Stimulated activated CD8-positive, alpha-beta memory T cell treated with anti-CD3 and anti-CD28 coated beads, Interleukin-7, amount 100 ng/mL, for 4 hours (primary cell): ENCODE data around the gene BBX.
"Not testable (repeated sequence)": the region's sequence is repeated elsewhere in the genome, so short reads cannot be mapped to it uniquely, and the experiment has no call there.

Source experiments
- DNase-seq, 2 donors: peaks; one replicate each; pipeline ENCODE4 v3.0.0-alpha.2; 2020; ENCODE audit warnings: low read depth in 2 of 2

BBX gene

GRCh38 chr3:107796791-107797190 is 274.0 kb downstream of the BBX start:
- no peak for DNase-seq

DNA sequence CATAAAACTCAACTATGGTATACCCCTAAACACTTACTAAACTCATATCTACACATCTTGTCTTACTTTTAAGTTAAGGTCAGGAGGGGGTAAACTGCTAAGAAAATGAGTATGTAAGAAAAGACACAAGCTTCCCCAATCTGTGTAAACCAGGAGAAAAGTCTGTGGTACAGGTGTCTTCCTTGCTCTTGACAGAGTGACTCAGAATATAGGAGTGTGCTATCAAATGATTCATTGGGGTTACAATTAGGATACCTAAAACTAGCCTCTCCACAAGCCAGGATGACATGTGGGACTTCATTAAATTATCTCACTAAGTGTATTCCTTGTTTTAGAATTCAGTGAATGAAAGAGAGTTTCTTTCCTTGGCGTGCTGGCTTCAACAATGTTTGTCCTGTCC is 274.8 kb downstream of the BBX start:
- no peak for DNase-seq

GRCh38 chr3:107798381-107798780 is 275.6 kb downstream of the BBX start:
- DNase-seq: no peak

GRCh38 chr3:107800710-107801109 is 277.9 kb downstream of the BBX start:
- DNase-seq: no peak

- DNase-seq: no peak
Measured at GRCh38 chr3:107803170-107803569, 280.4 kb downstream of the BBX start.

GRCh38 chr3:107806021-107806420 is 283.3 kb downstream of the BBX start:
- DNase-seq: no peak

DNA sequence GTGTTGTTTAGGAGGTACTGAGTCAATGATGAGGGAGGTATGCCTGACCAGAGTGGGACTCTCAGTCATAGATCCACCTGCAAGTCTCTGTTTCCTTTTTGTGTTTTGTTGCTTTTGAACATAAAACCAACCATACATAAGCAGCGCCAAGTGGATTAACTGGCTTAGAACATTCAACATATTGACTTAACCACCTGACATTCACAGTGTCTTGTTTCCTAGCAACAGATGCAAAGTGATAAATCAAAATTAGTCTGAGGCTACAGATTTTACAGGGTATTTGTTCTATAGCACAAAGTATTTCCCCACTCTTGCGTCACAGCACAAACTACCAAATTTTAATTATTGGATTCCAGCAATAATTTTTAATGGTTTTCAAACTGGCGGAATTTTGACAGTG is 283.8 kb downstream of the BBX start:
- no peak for DNase-seq

GRCh38 chr3:107810171-107811071 is 287.7 kb downstream of the BBX start:
- no peak for DNase-seq

DNA sequence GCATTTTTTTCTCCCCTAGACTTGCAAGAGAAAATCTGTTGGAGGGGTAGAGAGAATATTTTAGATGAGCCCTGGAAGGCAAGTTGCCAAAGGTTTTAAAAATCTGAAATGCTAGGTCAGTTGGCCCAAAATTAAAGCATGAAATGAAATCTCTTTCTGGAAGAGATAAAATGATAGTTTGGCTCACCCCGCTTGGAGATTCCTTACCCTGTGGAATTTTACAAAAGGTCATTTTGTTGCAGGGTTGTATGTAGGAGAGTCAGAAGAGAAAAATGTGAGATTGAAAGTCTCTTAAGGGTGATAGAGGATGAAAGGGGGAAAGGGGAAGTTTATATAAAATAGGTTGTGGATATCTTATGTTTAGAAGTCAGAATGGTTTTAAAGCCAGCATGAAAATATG is 290.3 kb downstream of the BBX start:
- DNase-seq: no peak

DNA sequence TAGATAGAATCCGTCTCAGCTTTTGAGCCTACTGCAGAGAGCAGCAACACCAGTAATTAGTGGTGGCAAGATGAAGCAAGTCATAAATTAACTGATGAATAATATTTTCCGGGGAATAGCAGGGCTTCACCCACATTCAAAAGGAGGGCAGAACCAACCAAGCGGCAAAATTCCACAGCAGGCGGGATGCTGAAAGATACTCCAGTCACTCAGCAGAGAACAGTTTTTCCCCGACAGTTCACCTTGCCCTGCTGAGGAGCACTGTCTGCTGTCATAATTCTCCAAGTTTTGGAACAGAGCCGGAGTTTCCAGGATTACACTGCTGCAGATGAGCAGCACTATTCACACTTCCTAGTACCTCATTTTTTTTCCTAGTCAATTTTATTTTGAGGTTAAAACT is 293.3 kb downstream of the BBX start:
- no peak for DNase-seq

DNA sequence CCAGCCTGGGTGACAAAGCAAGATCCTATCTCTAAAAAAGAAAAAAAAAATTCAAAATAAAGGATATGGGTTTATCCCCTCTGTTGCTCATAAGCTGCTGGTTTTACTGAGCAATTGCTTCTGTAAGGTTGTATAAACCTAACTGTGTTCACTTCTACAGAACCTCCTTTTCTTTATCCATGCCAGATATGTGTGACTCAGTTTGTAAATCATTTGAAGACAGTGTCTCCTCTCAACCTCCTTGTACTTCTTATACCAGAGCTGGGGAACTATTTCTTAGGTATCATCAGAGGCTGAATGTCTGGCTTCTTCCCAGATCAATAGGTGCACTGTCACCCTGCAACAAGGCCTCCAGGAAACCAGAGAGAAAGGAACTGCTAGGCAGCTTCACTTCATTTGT is 294.3 kb downstream of the BBX start:
- DNase-seq: no peak

DNA sequence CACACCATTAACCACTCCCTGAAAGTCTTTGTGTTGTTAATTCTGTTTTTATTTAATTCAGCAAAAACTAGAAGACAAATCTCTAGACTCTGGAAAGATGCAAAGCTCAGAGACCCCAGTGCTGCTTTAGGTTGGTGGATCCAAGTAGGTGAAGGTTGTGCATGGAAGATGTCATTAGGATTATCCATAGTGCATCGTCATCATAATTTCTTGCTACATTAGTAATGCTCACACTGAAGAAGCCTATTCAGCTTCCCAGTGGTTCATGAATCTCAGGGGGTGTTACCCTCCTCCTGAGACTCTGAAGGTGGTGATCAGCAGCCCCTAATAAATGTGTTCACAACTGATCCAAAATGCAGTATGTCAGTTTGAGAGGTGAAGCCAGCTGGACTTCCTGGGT is 295.3 kb downstream of the BBX start:
- DNase-seq: no peak

- DNase-seq: no peak
Measured at GRCh38 chr3:107819656-107820055, 296.9 kb downstream of the BBX start.

DNA sequence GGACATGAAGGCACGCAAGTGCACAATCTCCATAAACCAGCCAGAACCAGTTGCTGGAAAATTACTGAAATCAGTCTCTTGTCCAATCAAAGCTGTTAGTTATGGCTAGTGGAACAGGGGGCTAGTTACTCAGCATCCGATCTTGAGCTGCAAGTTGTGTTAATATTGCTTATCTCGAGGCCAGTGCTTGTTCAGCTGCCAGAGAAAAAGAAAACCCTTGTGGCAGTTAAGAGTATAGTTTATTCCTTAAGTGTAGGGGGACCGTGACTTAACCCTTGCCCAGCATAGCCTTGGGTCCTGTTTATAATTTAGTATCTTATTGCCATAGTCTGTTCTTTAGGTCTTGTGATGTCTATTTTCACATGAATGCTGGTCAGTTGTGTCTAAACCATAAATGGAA is 299.5 kb downstream of the BBX start:
- no peak for DNase-seq

GRCh38 chr3:107824822-107825371 is 302.1 kb downstream of the BBX start:
- no peak for DNase-seq

GRCh38 chr3:107825556-107825955 is 302.8 kb downstream of the BBX start:
- DNase-seq: no peak

- DNase-seq: no peak
Measured at GRCh38 chr3:107826727-107827126, 304.0 kb downstream of the BBX start.

GRCh38 chr3:107829185-107829584 is 306.4 kb downstream of the BBX start:
- DNase-seq: no peak

DNA sequence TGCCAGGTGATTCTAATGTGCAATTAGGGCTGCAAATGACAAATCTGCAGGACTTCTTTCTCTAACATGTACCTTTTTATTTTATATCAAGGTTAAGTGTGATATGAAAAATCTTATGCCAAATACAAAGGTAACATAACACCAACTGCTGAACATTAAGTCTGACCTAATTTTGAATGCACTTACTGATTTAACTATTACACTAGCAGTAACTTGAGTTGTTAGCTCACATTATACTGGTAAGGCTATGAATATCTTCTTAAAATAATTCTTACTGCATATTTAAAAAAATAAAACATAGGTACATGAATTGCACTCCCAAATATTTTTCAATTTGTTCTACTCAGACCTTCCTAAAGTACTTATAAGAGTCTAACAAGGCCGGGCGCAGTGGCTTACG is 308.8 kb downstream of the BBX start:
- no peak for DNase-seq

GRCh38 chr3:107833043-107833442 is 310.3 kb downstream of the BBX start:
- DNase-seq: no peak

- DNase-seq: no peak
Measured at GRCh38 chr3:107833722-107834416, 311.1 kb downstream of the BBX start.

- DNase-seq: not testable (repeated sequence)
Measured at GRCh38 chr3:107835001-107835400, 312.2 kb downstream of the BBX start.
